Mesenchymal stem cell (in vitro differentiated cells and primary cell): ENCODE data around the gene ACAP3.

ENCODE experiments used
- DNase-seq: peaks from one replicate; pipeline ENCODE4 v3.0.0-alpha.2; 2013
- H2AFZ ChIP-seq: one replicate; pipeline ENCODE4 v1.6.1; 2013; ENCODE audit warnings: low read depth, mild to moderate bottlenecking, control low read depth, inconsistent platforms, low read length, moderate library complexity
- H2AK5ac ChIP-seq: 2 replicates; pipeline ENCODE4 v1.6.1; 2013; ENCODE audit warnings: low read length, moderate library complexity, mild to moderate bottlenecking, inconsistent platforms; ENCODE audit not compliant: severe bottlenecking
- H2BK120ac ChIP-seq: one replicate; pipeline ENCODE4 v1.6.1; 2013; ENCODE audit warnings: low read depth, mild to moderate bottlenecking, inconsistent platforms, low read length, moderate library complexity
- H2BK12ac ChIP-seq, 2 experiments: one replicate each; pipeline ENCODE4 v1.6.1; 2013; ENCODE audit warnings: inconsistent platforms in 2 of 2, low read length in 2 of 2, mild to moderate bottlenecking in 2 of 2, moderate library complexity in 2 of 2, control low read depth in 1 of 2
- H2BK15ac ChIP-seq: one replicate; pipeline ENCODE4 v1.6.1; 2013; ENCODE audit warnings: mild to moderate bottlenecking, low read depth, inconsistent platforms; ENCODE audit not compliant: poor library complexity, severe bottlenecking
- H2BK5ac ChIP-seq: 2 replicates; pipeline ENCODE4 v1.6.1; 2013; ENCODE audit warnings: low read depth, mild to moderate bottlenecking, low read length, control low read depth, inconsistent platforms; ENCODE audit not compliant: poor library complexity, severe bottlenecking
- H3K14ac ChIP-seq, 2 experiments: one replicate each; pipeline ENCODE4 v1.6.1; 2013; ENCODE audit warnings: inconsistent platforms in 2 of 2, low read length in 2 of 2, control low read depth in 1 of 2, mild to moderate bottlenecking in 1 of 2, moderate library complexity in 1 of 2
- H3K18ac ChIP-seq, 2 experiments: one replicate each; pipeline ENCODE4 v1.6.1; 2013; ENCODE audit warnings: inconsistent platforms in 2 of 2, low read length in 2 of 2, control low read depth in 1 of 2, low read depth in 1 of 2, mild to moderate bottlenecking in 1 of 2
- H3K23ac ChIP-seq, 2 experiments: one replicate each; pipeline ENCODE4 v1.6.1; 2013; ENCODE audit warnings: inconsistent platforms in 2 of 2, low read length in 2 of 2, mild to moderate bottlenecking in 2 of 2, moderate library complexity in 2 of 2, control low read depth in 1 of 2
- H3K27ac ChIP-seq: 2 replicates; pipeline ENCODE4 v1.5.1; 2013; ENCODE audit warnings: mild to moderate bottlenecking, moderate library complexity, low read length, control low read depth, inconsistent platforms; ENCODE audit not compliant: poor library complexity, severe bottlenecking
- H3K27me3 ChIP-seq, 2 experiments: 2 replicates each; pipeline versions ENCODE4 v1.6.1 to v1.7.0; 2013; ENCODE audit warnings: low read length in 2 of 2, mild to moderate bottlenecking in 2 of 2, moderate library complexity in 2 of 2, control low read depth in 1 of 2, inconsistent platforms in 1 of 2; ENCODE audit not compliant: control insufficient read depth in 1 of 2, insufficient read depth in 1 of 2
- H3K36me3 ChIP-seq, 2 experiments: 2 replicates each; pipeline versions ENCODE4 v1.6.1 to v1.7.0; 2013; ENCODE audit warnings: low read length in 2 of 2, control low read depth in 1 of 2, inconsistent platforms in 1 of 2, low read depth in 1 of 2, mild to moderate bottlenecking in 1 of 2; ENCODE audit not compliant: insufficient read depth in 2 of 2, control insufficient read depth in 1 of 2
- H3K4ac ChIP-seq, 2 experiments: one replicate each; pipeline ENCODE4 v1.6.1; 2013; ENCODE audit warnings: inconsistent platforms in 2 of 2, low read length in 2 of 2, mild to moderate bottlenecking in 2 of 2, moderate library complexity in 2 of 2, control low read depth in 1 of 2, low read depth in 1 of 2
- H3K4me1 ChIP-seq: 2 replicates; pipeline ENCODE4 v1.6.1; 2013; ENCODE audit warnings: low read depth, low read length, control low read depth; ENCODE audit not compliant: control insufficient read depth, insufficient read depth
- H3K4me2 ChIP-seq: 2 replicates; pipeline ENCODE4 v1.6.1; 2013; ENCODE audit warnings: low read length, mild to moderate bottlenecking, inconsistent platforms; ENCODE audit not compliant: poor library complexity, severe bottlenecking
- H3K4me3 ChIP-seq, 2 experiments: 2 replicates each; pipeline versions ENCODE4 v1.5.1 to v1.7.0; 2013; ENCODE audit warnings: low read length in 2 of 2, mild to moderate bottlenecking in 2 of 2, control low read depth in 1 of 2, low read depth in 1 of 2; ENCODE audit not compliant: insufficient read depth in 1 of 2
- H3K79me1 ChIP-seq: replicated peaks from 2 replicates; pipeline ENCODE4 v1.6.1; 2013; ENCODE audit warnings: mild to moderate bottlenecking, control low read depth, low read length, inconsistent platforms; ENCODE audit not compliant: poor library complexity, severe bottlenecking
- H3K9ac ChIP-seq: 2 replicates; pipeline ENCODE4 v1.7.0; 2013; ENCODE audit warnings: mild to moderate bottlenecking, low read length, moderate library complexity
- H3K9me3 ChIP-seq: 2 replicates; pipeline ENCODE4 v1.7.0; 2013; ENCODE audit warnings: mild to moderate bottlenecking, low read length; ENCODE audit not compliant: control insufficient read depth
- H4K8ac ChIP-seq: one replicate; pipeline ENCODE4 v1.6.1; 2013; ENCODE audit warnings: inconsistent platforms, mild to moderate bottlenecking, low read length, moderate library complexity
- H4K91ac ChIP-seq: one replicate; pipeline ENCODE4 v1.6.1; 2013; ENCODE audit warnings: mild to moderate bottlenecking, low read length, inconsistent platforms
- WGBS: methylation state at CpG from one replicate; pipeline ENCODE4 v1.1.7; 2013; ENCODE audit warnings: mixed read lengths; 5-methylcytosine and 5-hydroxymethylcytosine counted together

The ACAP3 gene

DNA sequence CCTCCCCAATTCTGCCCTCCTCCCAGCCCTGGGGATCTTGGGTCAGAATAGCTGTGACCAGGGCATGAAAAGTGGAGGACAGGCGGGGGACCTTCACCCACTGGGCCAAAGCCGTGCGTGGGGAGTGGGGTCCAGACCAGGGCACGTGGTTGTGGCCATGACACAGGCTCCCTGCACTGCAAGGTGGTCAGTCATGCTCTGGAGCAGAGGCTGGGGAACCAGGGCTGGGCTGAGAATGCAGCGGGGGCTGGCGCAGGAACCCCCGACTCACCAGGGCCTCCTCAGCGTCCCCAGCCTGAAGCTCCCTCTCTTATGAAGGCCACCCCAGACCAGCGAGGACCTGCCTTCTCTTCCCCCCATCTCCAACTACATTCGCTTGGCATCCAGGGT lies 38.8 kb upstream of the ACAP3 start:
- Histone ChIP-seq H3K4me2 (no peak overlapping the region), H2BK120ac (no peak overlapping the region), H3K9ac (peak overlapping the region; percentile 89), H3K18ac (no peak overlapping the region), H3K9me3 (no peaks in the 10 kb centered on the region), H3K4me1 (peaks cover 67% of the 10 kb centered on the region), H3K27me3 (no peaks in the 10 kb centered on the region), H3K4me3 (peak overlapping the region in 1 of 2 experiments; percentile 91), H4K91ac (peak overlapping the region; percentile 79), H2AFZ (no peak overlapping the region), H3K23ac (peak overlapping the region in 1 of 2 experiments; percentile 53), H2BK5ac (no peak overlapping the region), H3K36me3 (peaks cover 5 to 40% of the 10 kb centered on the region in 2 experiments), H4K8ac (no peak overlapping the region), H2BK12ac (peak overlapping the region in 1 of 2 experiments; percentile 85), H3K79me1 (peaks cover 17% of the 10 kb centered on the region), H3K27ac (no peak overlapping the region), H3K14ac (peak overlapping the region in 1 of 2 experiments; percentile 76), H3K4ac (peak overlapping the region in 1 of 2 experiments; percentile 35), H2AK5ac (no peak overlapping the region), H2BK15ac (no peak overlapping the region)
- 97% methylated on average over 10 of the region's 10 CpGs for WGBS
- DNase-seq, result no peak

DNA sequence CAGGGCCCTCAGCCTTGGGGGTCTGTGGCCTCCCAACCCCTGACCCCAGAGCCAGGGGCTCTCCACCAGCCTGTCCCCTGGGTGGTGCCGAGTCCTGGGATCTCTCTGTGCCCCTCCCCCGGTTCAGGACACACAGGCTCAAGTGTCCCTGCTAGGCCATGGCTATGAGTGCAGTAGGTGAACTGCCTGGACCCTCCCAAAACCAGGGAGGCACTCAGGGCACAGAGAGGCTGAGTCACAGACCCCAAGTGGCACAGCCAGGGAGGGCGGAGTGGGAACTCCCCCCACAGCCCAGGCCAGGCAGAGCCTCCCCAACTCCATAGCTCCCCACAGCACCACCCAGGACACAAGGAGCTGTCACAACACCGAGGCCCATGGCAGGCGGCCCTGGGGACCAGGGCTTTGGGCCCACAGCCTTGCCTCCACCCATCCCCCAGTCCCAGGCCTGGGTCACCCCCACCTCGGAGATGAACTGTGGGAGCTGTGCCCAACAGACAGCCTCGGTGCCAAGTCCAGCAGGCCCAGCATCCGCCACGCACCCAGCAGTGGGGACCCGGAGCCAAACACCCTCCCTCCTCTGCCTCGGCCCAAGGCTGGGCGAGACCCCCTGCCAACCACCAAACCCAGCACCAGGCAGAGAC lies 38.2 kb upstream of the ACAP3 start:
- Histone ChIP-seq H3K14ac (peak overlapping the region in 1 of 2 experiments; percentile 71), H3K79me1 (peaks cover 21% of the 10 kb centered on the region), H2BK5ac (no peak overlapping the region), H4K8ac (no peak overlapping the region), H3K27ac (no peak overlapping the region), H3K23ac (peak overlapping the region in 1 of 2 experiments; percentile 53), H2BK15ac (no peak overlapping the region), H3K9ac (peak overlapping the region; percentile 89), H3K4ac (peak overlapping the region in 1 of 2 experiments; percentile 35), H2AFZ (no peak overlapping the region), H2BK120ac (no peak overlapping the region), H3K4me2 (no peak overlapping the region), H2AK5ac (peak overlapping the region; percentile 65), H4K91ac (peak overlapping the region; percentile 78), H3K4me3 (peak overlapping the region in 1 of 2 experiments; percentile 91), H2BK12ac (no peak overlapping the region), H3K18ac (no peak overlapping the region), H3K27me3 (no peaks in the 10 kb centered on the region), H3K4me1 (peaks cover 67% of the 10 kb centered on the region), H3K9me3 (no peaks in the 10 kb centered on the region), H3K36me3 (peaks cover 11 to 44% of the 10 kb centered on the region in 2 experiments)
- 95% methylated on average over 11 of the region's 12 CpGs for WGBS
- DNase-seq, result no peak

DNA sequence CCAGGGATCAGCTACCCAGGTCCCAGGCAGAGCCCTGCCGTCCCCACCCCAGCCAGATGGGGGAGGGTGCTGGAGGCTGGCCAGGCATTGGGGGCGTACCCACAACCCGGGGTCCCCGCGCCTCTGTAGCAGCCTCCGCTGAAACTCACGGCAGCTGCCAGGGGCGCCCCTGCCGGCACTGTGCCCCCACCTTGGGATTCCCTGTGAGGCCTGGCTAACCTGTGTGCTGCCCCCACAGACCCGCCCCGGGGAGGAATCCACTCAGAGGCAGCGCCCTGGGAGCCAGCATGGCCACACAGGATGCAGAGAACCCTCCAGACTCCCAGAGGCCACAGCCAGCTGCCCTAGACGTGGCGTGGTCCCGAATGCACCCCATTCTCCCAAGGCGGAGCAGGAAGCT lies 37.7 kb upstream of the ACAP3 start:
- Histone ChIP-seq H3K27me3 (no peaks in the 10 kb centered on the region), H3K9ac (peak overlapping the region; percentile 89), H3K36me3 (peaks cover 17 to 50% of the 10 kb centered on the region in 2 experiments), H3K4ac (peak overlapping the region in 1 of 2 experiments; percentile 64), H3K79me1 (peaks cover 27% of the 10 kb centered on the region), H2AFZ (no peak overlapping the region), H3K14ac (peak overlapping the region in 1 of 2 experiments; percentile 77), H3K4me3 (peak overlapping the region in 1 of 2 experiments; percentile 91), H3K9me3 (no peaks in the 10 kb centered on the region), H2BK5ac (no peak overlapping the region), H3K18ac (peak overlapping the region in 1 of 2 experiments; percentile 18), H3K23ac (no peak overlapping the region), H2AK5ac (peak overlapping the region; percentile 85), H3K27ac (no peak overlapping the region), H4K8ac (no peak overlapping the region), H2BK15ac (no peak overlapping the region), H2BK120ac (no peak overlapping the region), H3K4me2 (peak overlapping the region; percentile 46), H4K91ac (peak overlapping the region; percentile 90), H3K4me1 (peaks cover 71% of the 10 kb centered on the region), H2BK12ac (peak overlapping the region; percentile 10 to 14)
- WGBS, result 92% methylated on average over 16 of the region's 16 CpGs
- no peak for DNase-seq

- Histone ChIP-seq H3K4me2 (peak overlapping the region; percentile 46), H3K14ac (peak overlapping the region in 1 of 2 experiments; percentile 77)
- WGBS, result 56% methylated on average over 15 of the region's 15 CpGs
Observed at GRCh38 chr1:1344655-1345361, 37.1 kb upstream of the ACAP3 start.

More at GRCh38 chr1:1344655-1345361, 37.1 kb upstream of the ACAP3 start:
- peak overlapping the region; percentile 90 for H4K91ac ChIP-seq
- H3K79me1 ChIP-seq, result peaks cover 32% of the 10 kb centered on the region
- peak overlapping the region; percentile 14 to 91 for H3K4me3 ChIP-seq
- H2BK5ac ChIP-seq, result peak overlapping the region; percentile 35
- peak overlapping the region; percentile 89 for H3K9ac ChIP-seq
- H3K36me3 ChIP-seq, result peaks cover 19 to 55% of the 10 kb centered on the region in 2 experiments
- peak overlapping the region; percentile 85 for H2AK5ac ChIP-seq
- H4K8ac ChIP-seq, result peak overlapping the region; percentile 80
- no peak overlapping the region for H3K27ac ChIP-seq
- peaks cover 71% of the 10 kb centered on the region for H3K4me1 ChIP-seq
- H3K18ac ChIP-seq, result peak overlapping the region; percentile 18 to 23
- H2BK15ac ChIP-seq, result peak overlapping the region; percentile 75
- H3K9me3 ChIP-seq, result no peaks in the 10 kb centered on the region
- no peak overlapping the region for H2BK120ac ChIP-seq
- H3K23ac ChIP-seq, result peak overlapping the region in 1 of 2 experiments; percentile 43
- H2BK12ac ChIP-seq, result peak overlapping the region in 1 of 2 experiments; percentile 14
- H3K4ac ChIP-seq, result peak overlapping the region in 1 of 2 experiments; percentile 64
- no peak overlapping the region for H2AFZ ChIP-seq
- H3K27me3 ChIP-seq, result no peaks in the 10 kb centered on the region
- DNase-seq, result peak; percentile 61
